ENCODE measurements around the gene ANKRD42.
A peak's percentile ranks its signal among the peaks of the same experiment; 100 is the strongest.

ANKRD42 gene

DNA sequence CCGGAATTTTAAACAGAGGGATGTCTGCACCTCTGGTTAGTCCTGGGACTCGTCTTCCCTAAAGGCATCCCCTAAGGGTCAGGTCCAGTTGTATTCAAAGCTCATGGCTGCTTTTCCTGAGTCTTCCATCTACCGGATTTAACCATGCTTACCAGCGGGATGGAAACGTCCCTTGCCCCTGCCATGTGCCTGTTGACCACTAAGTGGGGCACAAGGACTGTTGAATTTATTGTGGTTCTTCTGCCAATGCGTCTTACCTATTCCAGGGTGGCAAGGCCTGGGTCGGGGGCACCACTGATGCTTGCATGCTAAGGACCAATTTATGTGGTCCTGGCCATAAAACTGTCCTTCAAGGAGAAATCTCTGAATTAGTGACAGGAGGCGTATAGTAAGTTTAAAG is 25.6 kb downstream of the ANKRD42 start:
- DNase-seq (ENCODE audit: low spot score): no peak
- TF ChIP-seq, protein P1, sequence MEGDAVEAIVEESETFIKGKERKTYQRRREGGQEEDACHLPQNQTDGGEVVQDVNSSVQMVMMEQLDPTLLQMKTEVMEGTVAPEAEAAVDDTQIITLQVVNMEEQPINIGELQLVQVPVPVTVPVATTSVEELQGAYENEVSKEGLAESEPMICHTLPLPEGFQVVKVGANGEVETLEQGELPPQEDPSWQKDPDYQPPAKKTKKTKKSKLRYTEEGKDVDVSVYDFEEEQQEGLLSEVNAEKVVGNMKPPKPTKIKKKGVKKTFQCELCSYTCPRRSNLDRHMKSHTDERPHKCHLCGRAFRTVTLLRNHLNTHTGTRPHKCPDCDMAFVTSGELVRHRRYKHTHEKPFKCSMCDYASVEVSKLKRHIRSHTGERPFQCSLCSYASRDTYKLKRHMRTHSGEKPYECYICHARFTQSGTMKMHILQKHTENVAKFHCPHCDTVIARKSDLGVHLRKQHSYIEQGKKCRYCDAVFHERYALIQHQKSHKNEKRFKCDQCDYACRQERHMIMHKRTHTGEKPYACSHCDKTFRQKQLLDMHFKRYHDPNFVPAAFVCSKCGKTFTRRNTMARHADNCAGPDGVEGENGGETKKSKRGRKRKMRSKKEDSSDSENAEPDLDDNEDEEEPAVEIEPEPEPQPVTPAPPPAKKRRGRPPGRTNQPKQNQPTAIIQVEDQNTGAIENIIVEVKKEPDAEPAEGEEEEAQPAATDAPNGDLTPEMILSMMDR (IDR thresholded peaks at IDR 0.05; ENCODE audit: extremely low read depth, missing control alignments): peak; percentile 14

DNA sequence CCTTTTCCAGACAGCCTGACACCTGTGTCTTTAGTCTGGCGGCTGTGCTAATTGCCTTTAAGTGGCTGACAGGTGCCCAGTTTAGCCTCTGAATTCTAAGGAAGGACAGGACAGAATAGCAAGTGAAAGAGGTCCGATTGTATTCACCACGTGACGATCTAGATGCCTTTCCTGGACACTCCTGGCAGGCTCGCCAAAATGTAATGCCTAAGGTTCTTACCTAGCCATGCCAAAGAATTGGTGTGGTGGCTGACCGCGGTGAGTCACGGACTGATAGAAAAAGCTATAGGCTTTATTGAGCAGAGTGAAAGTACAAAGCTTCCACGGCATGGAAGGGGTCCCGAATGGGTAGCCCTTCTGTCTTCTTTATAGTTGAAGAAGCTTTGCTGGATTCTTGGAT is 26.7 kb downstream of the ANKRD42 start:
- TF ChIP-seq, protein P1 (IDR thresholded peaks at IDR 0.05; ENCODE audit: extremely low read depth, missing control alignments): no peak

GRCh38 chr11:83221694-83222093 is 28.2 kb downstream of the ANKRD42 start:
- no peak for DNase-seq (ENCODE audit: low spot score)
- TF ChIP-seq, protein P1 (IDR thresholded peaks at IDR 0.05; ENCODE audit: extremely low read depth, missing control alignments): no peak

More for the DNA sequence above, 26.7 kb downstream of the ANKRD42 start:
- DNase-seq (ENCODE audit: low spot score): no peak

- DNase-seq (ENCODE audit: low spot score): no peak
- TF ChIP-seq, protein P1 (IDR thresholded peaks at IDR 0.05; ENCODE audit: extremely low read depth, missing control alignments): no peak
Observed at GRCh38 chr11:83222499-83222898, 29.0 kb downstream of the ANKRD42 start.

GRCh38 chr11:83223457-83223856 is 29.9 kb downstream of the ANKRD42 start:
- TF ChIP-seq, protein P1 (IDR thresholded peaks at IDR 0.05; ENCODE audit: extremely low read depth, missing control alignments): no peak
- no peak for DNase-seq (ENCODE audit: low spot score)

- TF ChIP-seq, protein P1 (IDR thresholded peaks at IDR 0.05; ENCODE audit: extremely low read depth, missing control alignments): no peak
- DNase-seq (ENCODE audit: low spot score): no peak
Observed at GRCh38 chr11:83235825-83236224, 42.3 kb downstream of the ANKRD42 start.

DNA sequence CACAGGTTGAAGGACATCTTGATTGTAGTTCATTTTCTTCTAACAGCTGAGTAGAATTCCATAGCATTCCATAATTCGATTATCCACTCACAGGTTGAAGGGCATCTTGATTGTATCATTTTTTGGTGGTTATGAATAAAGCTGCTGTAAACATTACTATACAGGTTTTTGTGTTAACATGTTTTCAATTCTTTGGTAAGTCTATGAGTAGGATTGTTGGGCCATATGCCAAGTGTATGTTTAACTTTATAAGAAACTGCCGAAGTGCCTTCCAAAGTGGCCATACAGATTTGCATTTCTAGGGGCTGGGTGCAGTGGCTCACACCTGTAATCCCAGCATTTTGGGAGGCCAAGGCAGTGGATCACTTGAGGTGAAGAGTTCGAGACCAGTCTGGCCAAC is 44.6 kb downstream of the ANKRD42 start:
- TF ChIP-seq, protein P1 (IDR thresholded peaks at IDR 0.05; ENCODE audit: extremely low read depth, missing control alignments): no peak
- DNase-seq (ENCODE audit: low spot score): no peak

Measured in GM20000 (cell line).